HUDEP-2 (cell line): ENCODE measurements around the gene UTP11.

Experiments
- DNase-seq, 76 experiments: peaks; one replicate each; lab custom pipeline; 2025; ENCODE audit not compliant: unreplicated experiment in 76 of 76; lab: John Stamatoyannopoulos, UW

UTP11 gene

GRCh38 chr1:38000529-38001455, 11.7 kb upstream of the UTP11 start:
- no peak for DNase-seq

- peak in 9 of 76 experiments; percentile 18 to 40 (median 26) for DNase-seq
These were observed 9.0 kb upstream of the UTP11 start for GRCh38 chr1:38003261-38004250.

- peak in 15 of 76 experiments; percentile 8 to 36 (median 17) for DNase-seq
These were observed 8.0 kb upstream of the UTP11 start for GRCh38 chr1:38004284-38005108.

GRCh38 chr1:38005195-38006007, 7.1 kb upstream of the UTP11 start, which contains the start of gene FHL3:
FHL3 (minus strand) TSS chr1:38005514; CDS start chr1:37999412, 6,102 bp downstream.
- peak in 53 of 76 experiments; percentile 15 to 77 (median 56) for DNase-seq

GRCh38 chr1:38006008-38006828, 6.3 kb upstream of the UTP11 start:
- DNase-seq = no peak

- peak in 18 of 76 experiments; percentile 12 to 64 (median 34) for DNase-seq
These were observed 3.3 kb upstream of the UTP11 start for GRCh38 chr1:38009088-38009840.

- no peak for DNase-seq
These were observed 2.7 kb upstream of the UTP11 start for GRCh38 chr1:38009841-38010180.

GRCh38 chr1:38013227-38013622, 691 bp downstream of the UTP11 start:
- DNase-seq = no peak

GRCh38 chr1:38014171-38014570, 1.6 kb downstream of the UTP11 start:
- no peak for DNase-seq

GRCh38 chr1:38014724-38015424, 2.3 kb downstream of the UTP11 start:
- no peak for DNase-seq

GRCh38 chr1:38015978-38016725, 3.6 kb downstream of the UTP11 start:
- DNase-seq = no peak

GRCh38 chr1:38018864-38019343, 6.4 kb downstream of the UTP11 start:
- DNase-seq = peak in 8 of 76 experiments; percentile 3 to 30 (median 16)

GRCh38 chr1:38020396-38020795, 7.9 kb downstream of the UTP11 start:
- DNase-seq = no peak

- DNase-seq = no peak
These were observed 9.4 kb downstream of the UTP11 start for GRCh38 chr1:38021969-38022368.

- no peak for DNase-seq
These were observed 10.3 kb downstream of the UTP11 start for GRCh38 chr1:38022810-38023209.

- no peak for DNase-seq
These were observed 12.7 kb downstream of the UTP11 start for GRCh38 chr1:38025233-38025632.
